Heart left ventricle (tissue), 16 donors: ENCODE results near the gene FNDC3B. TPM values are rescaled to one million over a fixed set of nuclear protein-coding genes. Genes with fewer than 3 reads are reported as not detected.

Experiments
- ATAC-seq, 4 donors: fragments of 200-7000 bp; cut with Tn5 transposase; one replicate each; pipeline ENCODE4 v1.9.1; 2020 to 2022; ENCODE audit warnings: moderate library complexity in 4 of 4, mild to moderate bottlenecking in 3 of 4, moderate number of reproducible peaks in 1 of 4
- DNase-seq, 5 donors: peaks; one replicate each; pipeline ENCODE4 v3.0.0-alpha.2; 2020
- H3K27ac ChIP-seq, 12 donors: fragments of 200-600 bp; sonication (generic) in 4 of 12; one replicate each; pipeline versions ENCODE4 v1.5.0 to v1.8.0; 2016 to 2022; ENCODE audit warnings: mild to moderate bottlenecking in 2 of 12
- H3K27me3 ChIP-seq, 9 donors: fragments of 200-600 bp; sonication (generic) in 2 of 9; one replicate each; pipeline versions ENCODE4 v1.5.1 to v1.8.0; 2016 to 2022; ENCODE audit warnings: mild to moderate bottlenecking in 3 of 9
- H3K36me3 ChIP-seq, 9 donors: fragments of 200-600 bp; sonication (generic) in 2 of 9; one replicate each; pipeline versions ENCODE4 v1.5.0 to v1.8.0; 2018 to 2022; ENCODE audit warnings: mild to moderate bottlenecking in 2 of 9
- H3K4me1 ChIP-seq, 12 donors: fragments of 200-600 bp; sonication (generic) in 4 of 12; one replicate each; pipeline versions ENCODE4 v1.5.0 to v1.8.0; 2016 to 2022; ENCODE audit warnings: mild to moderate bottlenecking in 3 of 12
- H3K4me3 ChIP-seq, 12 donors: fragments of 200-600 bp; sonication (generic) in 4 of 12; one replicate each; pipeline versions ENCODE4 v1.5.0 to v1.8.0; 2017 to 2022; ENCODE audit warnings: mild to moderate bottlenecking in 9 of 12, moderate library complexity in 4 of 12
- H3K9me3 ChIP-seq, 12 donors: fragments of 200-600 bp; sonication (generic) in 4 of 12; one replicate each; pipeline versions ENCODE4 v1.5.0 to v1.8.0; 2016 to 2022; ENCODE audit warnings: mild to moderate bottlenecking in 1 of 12
- POLR2A ChIP-seq, 2 donors: fragments of 450-650 bp; IDR thresholded peaks; one replicate each; pipeline ENCODE4 v1.6.1; 2017; ENCODE audit warnings: antibody characterized with exemption in 2 of 2, mild to moderate bottlenecking in 2 of 2, moderate library complexity in 2 of 2
- WGBS, 4 donors: extraction: QIAGEN DNeasy Blood & Tissue Kit in 2 of 4; methylation state at CpG; one replicate each; pipeline versions ENCODE4 v1.1.5 to v1.1.7; 2013 to 2018; 5-methylcytosine and 5-hydroxymethylcytosine counted together
- intact Hi-C, 10 donors: fragments of 100-400 bp; cut with DNase I; formaldehyde crosslinking; loops; one replicate each; pipeline versions ENCODE4 v1.11.1 to v1.14.2; 2022
- polyA plus RNA-seq, 2 donors: library from polyadenylated mRNA; stranded (reverse); fragments of 200-250 nt; gene quantifications; one replicate each; pipeline ENCODE4 v1.2.3, GENCODE V29; 2013
- total RNA-seq, 9 donors: library from RNA; depleted of rRNA in 2 of 9; stranded (reverse); fragments of >200 nt in 2 of 9; fragmentation: NEBNext Ultra II Directional in 3 of 9; extraction: Animal tissue kit (Norgen Biotek cat#: 25700) in 3 of 9; gene quantifications; one replicate each; pipeline versions ENCODE4 v1.1.0 to v1.2.4, GENCODE V29; 2016 to 2023
- TF ChIP-seq, protein P1 (sequence below), 12 donors: fragments of 200-600 bp; sonication (generic) in 4 of 12; IDR thresholded peaks; one replicate each; pipeline versions ENCODE4 v1.5.0 to v1.8.0; 2018 to 2022; ENCODE audit warnings: antibody characterized with exemption in 12 of 12, mild to moderate bottlenecking in 5 of 12
- donor health status: ischemic (EF 13 %, LVEDD 7.1; RV severe dilation, severe dysfunction).
- donor health status: healthy with polysubstance abuse.
- donor health status: DM: no; HTN: yes; CAD: no.
- donor health status: DM: no; HTN: no; CAD: no.
- donor health status: ischemic (EF 25% LVEDD 6.9; RV normal size, moderate dysfunction).
- donor health status: ischemic (EF 25% LVEDD 5.7; RV mildly dilated, moderate dysfunction).
- donor health status: healthy.
- donor health status: DM: yes; HTN: yes; CAD: no.
- donor health status: ischemic (EF 35%, LVEDD 5.7; RV mildly dilated, moderate dysfunction).
- donor health status: nonischemic (EF 11% LVEDD 7.7; RV severe dilation, severe dysfunction).
- donor health status: DM: yes; HTN: yes; CAD: no.
- donor health status: PGD.
- donor health status: ischemic (EF 29% LVEDD 5.4; RV normal size, mild dysfunction).
- donor health status: nonischemic (EF 23%, LVEDD 6.1; RV moderate dilation, normal function).

FNDC3B gene
- total and polyA plus RNA-seq, 11 donors = 9.4 to 113 (median 68.2) TPM

DNA sequence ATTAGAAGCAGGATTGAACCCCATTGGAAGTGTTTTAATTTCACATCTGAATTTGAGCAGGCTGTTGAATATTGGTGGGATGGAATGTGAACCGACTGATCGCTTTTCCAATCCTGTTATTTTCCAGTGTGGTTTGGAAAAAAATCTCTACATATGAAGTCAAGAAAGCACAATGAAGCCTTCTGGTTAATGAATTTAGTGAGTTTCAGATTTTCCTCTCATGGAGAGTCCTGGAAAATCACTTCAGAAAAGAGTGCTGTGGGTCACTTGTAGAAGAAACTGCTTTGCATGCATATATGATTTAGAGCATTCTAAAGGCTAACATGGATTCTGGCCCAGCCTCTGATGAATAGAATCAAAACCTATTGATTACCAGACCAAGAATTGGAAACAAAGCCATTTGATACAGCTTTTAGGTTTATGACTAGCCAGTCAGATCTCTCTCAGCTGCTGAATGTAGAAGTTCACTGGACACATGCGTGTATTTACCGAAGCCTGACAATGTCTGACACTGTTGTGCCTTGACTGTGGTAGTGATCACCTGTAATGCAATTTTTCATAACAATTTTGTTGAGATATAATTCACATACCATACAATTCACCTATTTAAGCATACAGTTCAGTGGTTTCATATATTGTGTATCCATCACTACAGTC is 121.9 kb downstream of the FNDC3B start:
- Histone ChIP-seq H3K4me1 (peaks cover 0 to 44% (median 32%) of the 10 kb centered on the region in 12 donors), H3K4me3 (no peak overlapping the region), H3K27ac (peak overlapping the region in 2 of 12 donors; percentile 7 to 63), H3K9me3 (peaks cover 0 to 4% (median 0%) of the 10 kb centered on the region in 12 donors), H3K36me3 (peaks cover 0 to 6% (median 0%) of the 10 kb centered on the region in 9 donors), H3K27me3 (no peaks in the 10 kb centered on the region)
- DNase-seq (no peak), ATAC-seq (no peak)
- intact Hi-C loops = no loop called here
- 87 to 95% (median 92%) methylated on average over 4 of the region's 4 CpGs for WGBS, 4 donors
- TF ChIP-seq, protein P1, sequence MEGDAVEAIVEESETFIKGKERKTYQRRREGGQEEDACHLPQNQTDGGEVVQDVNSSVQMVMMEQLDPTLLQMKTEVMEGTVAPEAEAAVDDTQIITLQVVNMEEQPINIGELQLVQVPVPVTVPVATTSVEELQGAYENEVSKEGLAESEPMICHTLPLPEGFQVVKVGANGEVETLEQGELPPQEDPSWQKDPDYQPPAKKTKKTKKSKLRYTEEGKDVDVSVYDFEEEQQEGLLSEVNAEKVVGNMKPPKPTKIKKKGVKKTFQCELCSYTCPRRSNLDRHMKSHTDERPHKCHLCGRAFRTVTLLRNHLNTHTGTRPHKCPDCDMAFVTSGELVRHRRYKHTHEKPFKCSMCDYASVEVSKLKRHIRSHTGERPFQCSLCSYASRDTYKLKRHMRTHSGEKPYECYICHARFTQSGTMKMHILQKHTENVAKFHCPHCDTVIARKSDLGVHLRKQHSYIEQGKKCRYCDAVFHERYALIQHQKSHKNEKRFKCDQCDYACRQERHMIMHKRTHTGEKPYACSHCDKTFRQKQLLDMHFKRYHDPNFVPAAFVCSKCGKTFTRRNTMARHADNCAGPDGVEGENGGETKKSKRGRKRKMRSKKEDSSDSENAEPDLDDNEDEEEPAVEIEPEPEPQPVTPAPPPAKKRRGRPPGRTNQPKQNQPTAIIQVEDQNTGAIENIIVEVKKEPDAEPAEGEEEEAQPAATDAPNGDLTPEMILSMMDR (IDR thresholded peaks at IDR 0.05) = no peak
- TF ChIP-seq POLR2A (IDR thresholded peaks at IDR 0.05) = no peak

DNA sequence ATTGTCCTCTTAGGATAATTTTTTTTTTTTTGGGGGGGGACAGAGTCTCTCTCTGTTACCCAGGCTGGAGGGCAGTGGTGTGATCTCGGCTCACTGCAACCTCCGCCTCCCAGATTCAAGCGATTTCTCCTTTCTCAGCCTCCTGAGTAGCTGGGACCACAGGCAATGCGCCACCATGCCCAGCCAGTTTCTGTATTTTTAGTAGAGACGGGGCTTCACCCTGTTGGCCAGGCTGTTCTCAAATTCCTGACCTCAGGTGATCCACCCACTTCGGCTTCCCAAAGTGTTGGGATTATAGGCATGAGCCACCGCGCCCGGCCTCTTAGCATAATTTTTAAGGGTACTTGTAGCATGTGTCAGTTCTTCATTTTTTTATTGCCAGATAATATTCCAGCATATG is 122.6 kb downstream of the FNDC3B start:
- Histone ChIP-seq H3K4me3 (no peak overlapping the region), H3K36me3 (peaks cover 0 to 6% (median 0%) of the 10 kb centered on the region in 9 donors), H3K27ac (no peak overlapping the region), H3K9me3 (peaks cover 0 to 4% (median 0%) of the 10 kb centered on the region in 12 donors), H3K27me3 (no peaks in the 10 kb centered on the region), H3K4me1 (peaks cover 0 to 45% (median 29%) of the 10 kb centered on the region in 12 donors)
- no peak for DNase-seq
- intact Hi-C loops = no loop called here
- no peak for ATAC-seq
- no peak for TF ChIP-seq POLR2A (IDR thresholded peaks at IDR 0.05)
- WGBS, 4 donors = 88 to 92% (median 90%) methylated on average over 9 of the region's 9 CpGs

DNA sequence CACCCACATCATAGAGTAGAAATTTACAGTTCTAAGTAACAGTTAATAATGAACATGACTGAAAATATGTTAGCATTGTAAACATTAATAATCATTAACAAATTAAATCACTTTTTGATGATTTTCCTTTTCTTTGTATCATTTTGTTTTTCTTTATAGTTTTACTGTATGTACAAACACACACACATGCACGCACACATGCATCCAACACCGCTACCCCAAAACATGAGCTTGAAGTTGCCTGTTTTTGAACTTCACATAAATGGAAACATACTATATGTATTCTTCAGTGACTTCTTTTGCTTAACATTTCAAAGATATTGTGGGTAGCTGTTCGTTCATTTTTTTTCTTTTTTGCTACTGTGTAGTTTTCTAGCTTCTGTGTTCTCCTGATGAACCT is 123.9 kb downstream of the FNDC3B start:
- intact Hi-C loops = no loop called here

DNA sequence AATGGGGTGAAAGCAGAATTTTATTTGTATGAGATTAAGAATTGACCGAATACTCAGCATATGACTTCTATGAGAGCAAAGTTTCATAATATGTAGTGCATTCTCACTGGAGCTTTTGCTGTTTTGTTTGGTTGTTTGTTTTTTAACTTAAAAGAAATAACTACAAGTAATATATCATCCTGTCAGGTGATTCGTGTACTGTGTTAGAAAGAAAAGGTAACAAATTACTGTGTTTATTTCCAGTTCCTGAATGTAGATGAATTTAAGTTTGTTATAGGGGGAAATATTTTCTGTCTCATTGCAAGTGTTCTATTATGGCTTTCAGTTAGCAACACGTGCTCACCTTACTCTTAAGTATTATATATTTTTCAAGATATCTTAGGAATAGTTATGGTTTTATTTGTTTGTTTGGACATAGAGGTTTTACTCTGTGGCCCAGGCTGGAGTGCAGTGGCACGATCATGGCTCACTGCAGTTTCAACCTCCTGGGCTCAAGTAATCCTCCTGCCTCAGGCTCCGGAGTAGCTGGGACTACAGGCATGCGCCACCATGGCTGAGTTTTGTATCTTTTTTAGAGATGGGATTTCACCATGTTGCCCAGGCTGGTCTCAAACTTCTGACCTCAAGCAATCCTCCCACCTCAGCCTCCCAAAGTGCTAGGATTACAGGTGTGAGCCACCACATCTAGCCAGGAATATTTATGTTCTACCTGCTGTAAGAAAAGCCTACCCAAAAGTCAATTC is 125.4 kb downstream of the FNDC3B start:
- Histone ChIP-seq H3K9me3 (no peaks in the 10 kb centered on the region), H3K4me3 (no peak overlapping the region), H3K27ac (no peak overlapping the region), H3K4me1 (peaks cover 0 to 61% (median 37%) of the 10 kb centered on the region in 12 donors), H3K36me3 (peaks cover 0 to 6% (median 0%) of the 10 kb centered on the region in 9 donors), H3K27me3 (no peaks in the 10 kb centered on the region)
- no peak for TF ChIP-seq POLR2A (IDR thresholded peaks at IDR 0.05)
- TF ChIP-seq, protein P1 (IDR thresholded peaks at IDR 0.05) = no peak
- 93 to 97% (median 96%) methylated on average over 6 of the region's 6 CpGs for WGBS, 4 donors
- no peak for DNase-seq
- intact Hi-C loops = no loop called here
- ATAC-seq = no peak

More for the DNA sequence above, 123.9 kb downstream of the FNDC3B start:
- 92 to 97% (median 95%) methylated on average over 3 of the region's 3 CpGs for WGBS, 4 donors
- H3K4me3 ChIP-seq = no peak overlapping the region
- H3K4me1 ChIP-seq = peaks cover 0 to 55% (median 29%) of the 10 kb centered on the region in 12 donors
- H3K36me3 ChIP-seq = peaks cover 0 to 6% (median 0%) of the 10 kb centered on the region in 9 donors
- H3K9me3 ChIP-seq = no peaks in the 10 kb centered on the region
- TF ChIP-seq, protein P1 (IDR thresholded peaks at IDR 0.05) = no peak
- no peak for TF ChIP-seq POLR2A (IDR thresholded peaks at IDR 0.05)
- H3K27ac ChIP-seq = no peak overlapping the region
- ATAC-seq (no peak), DNase-seq (no peak)
- no peaks in the 10 kb centered on the region for H3K27me3 ChIP-seq
